ENCODE data around the gene ARHGAP33.

GRCh38 chr19:35733180-35734125, 41.9 kb upstream of the ARHGAP33 start:
- no peak for TF ChIP-seq BHLHE40 (IDR thresholded peaks at IDR 0.05; ENCODE audit: low read depth, low read length)
- TF ChIP-seq, protein P1, sequence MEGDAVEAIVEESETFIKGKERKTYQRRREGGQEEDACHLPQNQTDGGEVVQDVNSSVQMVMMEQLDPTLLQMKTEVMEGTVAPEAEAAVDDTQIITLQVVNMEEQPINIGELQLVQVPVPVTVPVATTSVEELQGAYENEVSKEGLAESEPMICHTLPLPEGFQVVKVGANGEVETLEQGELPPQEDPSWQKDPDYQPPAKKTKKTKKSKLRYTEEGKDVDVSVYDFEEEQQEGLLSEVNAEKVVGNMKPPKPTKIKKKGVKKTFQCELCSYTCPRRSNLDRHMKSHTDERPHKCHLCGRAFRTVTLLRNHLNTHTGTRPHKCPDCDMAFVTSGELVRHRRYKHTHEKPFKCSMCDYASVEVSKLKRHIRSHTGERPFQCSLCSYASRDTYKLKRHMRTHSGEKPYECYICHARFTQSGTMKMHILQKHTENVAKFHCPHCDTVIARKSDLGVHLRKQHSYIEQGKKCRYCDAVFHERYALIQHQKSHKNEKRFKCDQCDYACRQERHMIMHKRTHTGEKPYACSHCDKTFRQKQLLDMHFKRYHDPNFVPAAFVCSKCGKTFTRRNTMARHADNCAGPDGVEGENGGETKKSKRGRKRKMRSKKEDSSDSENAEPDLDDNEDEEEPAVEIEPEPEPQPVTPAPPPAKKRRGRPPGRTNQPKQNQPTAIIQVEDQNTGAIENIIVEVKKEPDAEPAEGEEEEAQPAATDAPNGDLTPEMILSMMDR (conservative IDR thresholded peaks at IDR 0.05; ENCODE audit: low read depth, low read length): no peak
- TF ChIP-seq SMC3 (IDR thresholded peaks at IDR 0.05; ENCODE audit: low read depth, low read length): no peak
- no peak for TF ChIP-seq POLR2A (IDR thresholded peaks at IDR 0.05; ENCODE audit: low read depth, low read length)
- no peak for TF ChIP-seq MXI1 (IDR thresholded peaks at IDR 0.05; ENCODE audit: borderline replicate concordance, low read depth, low read length)
- TF ChIP-seq RAD21 (IDR thresholded peaks at IDR 0.05; ENCODE audit: low read length): no peak
- TF ChIP-seq RFX5 (IDR thresholded peaks at IDR 0.05; ENCODE audit: low read depth, low read length): no peak

All from IMR-90 (cell line).